Fibroblast of upper back skin (primary cell): Measurements from ENCODE around the gene EXD3.

Source experiments
- DNase-seq: peaks from one replicate; pipeline ENCODE4 v3.0.0-alpha.2; 2013

The EXD3 gene

DNA sequence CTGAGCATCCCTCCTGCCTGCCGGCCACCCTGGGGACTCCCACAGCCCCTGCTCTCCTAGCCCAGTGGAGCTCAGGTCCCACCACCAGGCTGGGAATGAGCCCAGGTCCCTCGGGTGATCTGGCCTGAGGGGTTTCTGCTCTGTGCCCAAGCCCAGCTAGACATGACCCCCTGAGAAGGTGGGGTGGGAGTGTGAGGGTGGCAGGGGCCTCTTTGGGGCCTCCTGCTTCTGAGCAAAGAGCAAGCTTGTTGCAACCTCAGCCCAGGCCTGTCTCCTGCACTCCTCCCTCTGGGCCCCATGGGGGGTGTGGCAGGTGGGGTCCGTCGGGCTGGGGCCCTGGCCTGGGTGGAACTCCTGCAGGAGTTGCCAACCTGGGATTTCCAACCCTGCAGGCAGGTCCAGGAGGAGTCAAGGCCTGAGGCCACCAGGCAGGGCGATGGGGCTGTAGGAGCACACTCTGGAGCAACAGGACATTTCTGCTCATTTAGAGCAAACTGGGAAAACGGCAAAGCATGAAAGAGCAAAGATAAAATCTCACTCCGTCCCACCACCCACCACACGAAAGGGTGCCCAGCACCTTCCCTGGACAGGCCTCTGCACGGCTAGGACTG is 109.5 kb downstream of the EXD3 start:
- no peak for DNase-seq

DNA sequence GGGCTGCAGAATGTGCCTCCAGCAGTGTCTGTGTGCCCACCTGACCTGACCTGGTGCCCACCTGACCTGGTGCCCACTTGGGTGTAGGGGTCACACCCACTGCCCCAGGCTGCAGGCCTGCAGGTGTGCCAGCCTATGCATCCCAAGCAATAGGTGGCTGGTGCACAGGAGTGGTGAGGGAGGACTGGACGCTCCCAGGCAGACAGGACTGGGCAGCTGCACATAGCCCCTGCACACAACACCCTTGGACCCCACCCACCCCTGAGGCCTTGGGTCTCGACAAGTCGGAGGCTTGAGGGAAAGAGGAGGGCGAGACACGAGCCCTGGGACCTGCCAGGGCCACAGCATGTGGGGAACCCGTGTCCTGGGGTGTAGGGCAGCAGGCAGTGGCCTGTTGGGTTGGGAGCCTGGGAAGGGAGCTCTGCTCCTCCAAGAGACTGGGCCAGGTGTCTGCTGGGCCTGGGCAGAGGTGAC is 110.1 kb downstream of the EXD3 start:
- DNase-seq: no peak

DNA sequence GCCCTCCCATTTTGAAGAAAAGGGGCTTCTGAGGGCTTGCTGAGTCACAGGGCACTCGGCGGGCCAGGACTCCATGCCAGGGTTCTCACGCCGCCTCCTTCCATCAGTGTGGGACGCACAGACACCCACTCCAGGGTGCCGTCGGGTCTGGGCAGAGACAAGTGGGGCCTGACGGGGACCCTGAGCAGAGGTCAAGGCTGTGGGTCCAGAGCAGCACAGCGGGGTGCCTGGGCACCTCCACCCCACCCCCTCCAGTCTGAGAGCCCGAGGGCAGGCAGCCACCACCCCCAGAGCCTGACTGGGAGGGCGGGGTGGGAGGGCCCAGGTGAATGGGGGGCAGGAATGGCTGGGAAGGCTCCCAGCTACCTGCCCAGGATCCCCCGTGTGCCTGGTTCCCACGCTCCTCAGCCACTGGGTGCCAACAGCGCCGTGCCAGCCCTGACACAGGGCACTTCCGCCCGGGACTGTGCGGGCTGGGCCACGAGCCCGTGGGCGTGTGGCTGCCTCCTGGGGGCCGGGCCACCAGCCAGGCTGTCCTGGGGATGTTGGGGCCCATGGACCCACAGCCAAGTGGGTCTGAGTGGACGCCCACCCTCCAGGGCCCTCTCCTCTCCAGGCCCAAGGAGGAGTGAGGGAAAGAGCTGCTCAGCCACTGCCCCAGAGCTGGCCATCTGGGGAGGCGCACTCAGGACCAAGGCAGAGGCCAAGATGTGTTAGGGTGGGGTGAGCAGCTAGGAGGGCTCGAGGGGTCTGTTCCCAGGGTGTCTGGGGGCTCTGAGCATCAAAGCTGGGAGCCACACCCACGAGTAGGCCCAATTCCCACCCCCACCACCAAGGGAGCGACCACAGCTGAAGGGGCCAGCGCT is 110.7 kb downstream of the EXD3 start:
- DNase-seq: no peak

DNA sequence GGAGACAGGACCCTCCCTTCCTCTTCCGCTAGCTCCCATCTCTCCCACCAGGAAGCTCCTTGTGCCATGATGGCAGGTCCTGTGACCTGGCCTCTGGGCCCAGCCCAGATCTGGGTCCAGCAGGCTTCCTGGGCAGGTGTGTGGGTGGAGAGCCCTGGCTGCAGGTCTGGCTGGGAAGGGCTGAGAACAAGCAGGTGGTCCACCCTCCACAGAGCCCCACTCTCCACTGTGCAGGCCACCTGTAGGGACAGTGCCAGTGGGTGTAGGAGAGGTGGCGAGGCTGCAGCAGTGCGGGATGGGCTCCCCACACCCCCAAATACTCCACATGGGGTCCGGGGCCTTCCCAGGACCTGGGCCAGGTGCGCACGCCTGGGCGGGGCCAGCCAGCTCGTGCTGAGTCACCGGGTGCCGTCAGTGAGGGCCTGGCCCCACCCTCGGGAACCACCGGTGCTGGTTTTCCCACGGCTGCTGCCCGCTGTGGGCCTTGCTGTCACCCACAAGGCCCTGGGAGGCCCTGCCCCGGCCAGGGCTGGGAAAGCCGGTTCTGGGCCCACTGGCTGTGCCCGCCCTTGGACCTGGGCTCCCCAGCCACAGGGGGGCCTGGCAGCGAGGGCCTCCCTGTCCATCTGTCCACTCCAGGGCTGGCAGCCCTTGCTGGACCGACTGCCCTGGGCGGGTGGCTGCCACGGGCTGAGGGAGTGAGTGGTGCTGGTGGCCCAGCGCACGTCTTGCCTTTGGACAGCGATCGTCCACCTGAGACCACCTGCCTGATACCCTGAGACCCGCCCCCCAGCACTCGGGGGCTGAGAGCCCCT is 111.6 kb downstream of the EXD3 start:
- no peak for DNase-seq

DNA sequence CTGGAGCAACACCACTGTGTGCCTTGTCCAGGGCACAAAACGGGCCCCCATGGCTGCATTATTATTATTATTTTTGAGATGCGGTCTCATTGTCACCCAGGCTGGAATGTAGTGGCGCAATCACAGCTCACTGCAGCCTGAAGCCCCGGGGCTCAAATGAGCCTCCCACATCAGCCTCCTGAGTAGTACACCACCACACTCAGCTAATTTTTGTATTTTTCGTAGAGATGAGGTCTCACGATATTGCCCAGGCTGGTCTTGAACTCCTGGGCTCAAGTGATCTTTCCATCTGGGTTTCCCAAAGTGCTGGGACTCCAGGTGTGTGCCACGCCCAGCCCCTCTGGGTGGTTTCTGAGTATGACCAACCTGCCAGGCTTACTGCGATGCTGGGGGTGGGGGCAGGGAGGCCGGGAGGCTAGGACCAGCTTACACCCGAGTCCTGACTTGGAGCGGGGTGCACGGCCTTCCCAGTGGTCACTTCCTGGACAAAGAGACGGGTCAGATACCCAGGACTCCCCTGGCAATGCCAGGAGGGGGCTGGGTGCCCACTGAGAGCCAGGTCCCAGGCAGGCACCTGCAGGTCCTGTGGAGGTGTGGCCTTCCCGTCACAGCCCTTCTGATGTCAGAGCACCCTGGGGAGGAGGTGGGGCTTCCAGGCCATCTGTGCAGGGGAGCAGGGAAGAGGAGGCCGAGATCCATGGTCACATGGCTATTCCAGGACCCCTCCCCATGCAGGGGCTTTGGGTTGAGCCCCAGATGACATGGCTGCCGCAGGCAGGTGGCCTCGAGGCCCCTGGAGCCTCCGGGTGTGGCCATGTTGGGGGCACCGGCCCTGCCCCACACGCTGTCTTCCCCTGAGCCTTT is 112.5 kb downstream of the EXD3 start:
- DNase-seq: no peak

DNA sequence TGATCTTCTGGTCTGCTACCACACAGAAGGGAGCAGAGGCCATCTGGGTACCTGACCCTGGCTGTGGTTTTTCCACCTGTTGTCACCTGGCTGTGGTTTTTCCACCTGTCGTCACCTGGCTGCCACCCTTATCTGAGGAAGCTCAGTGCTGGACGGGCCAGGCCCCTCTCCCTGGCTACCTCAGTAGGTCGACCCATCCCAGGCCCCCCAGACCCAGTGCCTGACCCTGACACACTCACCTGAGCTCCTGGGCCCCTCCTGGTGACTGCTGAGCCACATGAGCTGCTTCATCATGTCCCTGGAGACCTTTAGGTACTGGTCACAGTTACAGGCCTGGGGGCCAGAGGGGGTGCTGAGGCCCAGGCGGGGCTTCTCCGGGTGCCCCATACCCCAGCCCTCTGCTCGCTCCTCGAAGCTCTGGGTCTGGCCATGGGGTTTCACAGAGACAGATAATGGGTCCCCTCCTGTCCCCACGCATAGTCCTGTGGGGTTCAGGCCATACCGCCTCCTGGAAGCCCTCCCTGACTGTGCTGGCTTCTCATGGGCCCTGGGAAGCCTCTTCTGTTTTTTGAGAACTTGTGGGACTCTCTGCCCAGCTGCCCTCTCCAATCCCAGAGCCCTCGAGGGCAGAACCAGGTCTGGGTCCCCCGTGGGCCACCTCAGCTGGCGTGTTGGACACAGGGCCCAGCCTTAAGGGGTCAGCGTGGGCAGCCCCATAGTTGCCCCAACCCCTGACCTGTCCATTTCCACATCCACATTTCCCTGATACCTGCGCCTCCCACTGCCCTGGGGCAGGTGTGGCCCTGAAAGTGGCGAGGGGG is 113.4 kb downstream of the EXD3 start:
- DNase-seq: no peak

DNA sequence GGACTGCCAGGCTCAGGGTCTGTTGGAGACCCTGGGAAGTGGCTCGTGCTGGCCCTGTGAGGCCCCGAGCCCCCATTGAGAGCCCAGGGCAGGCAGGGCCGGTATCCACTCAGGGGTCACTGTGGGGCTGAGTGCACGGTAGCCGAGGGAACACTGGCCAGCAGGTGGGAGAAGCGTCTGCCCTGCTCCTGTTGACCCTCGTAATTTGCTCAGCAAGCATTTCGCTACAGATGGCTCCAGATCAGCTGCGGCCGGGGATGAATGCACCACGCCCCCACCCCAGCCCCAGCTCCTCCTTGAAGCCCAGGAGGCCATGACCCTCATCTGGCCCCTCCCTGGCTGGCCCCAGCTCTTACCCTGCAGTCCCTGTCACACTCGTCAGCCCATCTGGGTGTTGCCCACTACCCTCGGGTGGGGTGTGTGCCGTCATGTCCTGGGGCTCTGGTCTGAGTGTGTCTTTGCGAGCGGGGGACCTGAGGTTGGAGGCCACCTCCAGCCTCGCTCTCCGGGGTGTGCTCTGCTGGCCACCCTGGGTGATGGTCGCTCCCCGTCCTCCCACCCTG is 114.8 kb downstream of the EXD3 start:
- no peak for DNase-seq

DNA sequence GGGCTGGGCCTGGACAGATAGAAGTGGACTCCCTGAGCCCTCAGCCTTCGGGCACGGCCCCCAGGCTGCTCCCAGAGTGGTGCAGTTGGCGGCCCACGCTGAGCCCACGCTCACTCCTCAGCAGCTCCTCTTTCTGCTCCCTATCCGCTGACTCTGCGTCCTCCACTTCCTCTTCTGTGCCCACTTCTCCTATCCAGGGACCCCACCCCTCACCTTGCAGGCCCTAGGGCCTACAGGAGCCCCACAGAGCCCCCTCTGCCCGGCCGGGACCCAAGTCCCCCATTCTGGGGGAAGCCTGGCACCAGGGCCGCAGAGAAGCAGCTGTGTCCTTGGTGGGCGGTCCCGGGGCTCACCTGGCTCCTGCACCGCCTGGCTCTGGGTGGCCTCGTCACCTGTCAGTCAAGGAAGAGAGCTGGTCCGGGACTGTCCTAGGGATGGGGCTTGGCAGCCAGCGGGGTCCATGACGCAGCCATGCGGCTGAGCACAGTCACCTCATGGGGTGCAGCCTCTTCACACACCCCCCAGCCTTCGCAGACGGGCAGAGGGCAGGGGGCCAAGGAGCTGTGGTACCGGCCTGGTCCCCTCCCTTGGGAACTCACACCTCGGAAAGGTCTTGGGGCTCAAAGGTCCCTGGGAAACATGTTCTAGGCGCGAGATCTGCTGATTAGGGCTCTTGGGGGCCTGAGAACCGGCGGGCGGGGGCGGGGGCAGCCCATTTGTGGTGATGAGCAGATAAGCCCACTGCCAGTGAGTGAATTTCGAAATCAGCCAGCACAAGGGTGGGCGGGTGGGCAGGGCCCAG is 115.5 kb downstream of the EXD3 start:
- no peak for DNase-seq

DNA sequence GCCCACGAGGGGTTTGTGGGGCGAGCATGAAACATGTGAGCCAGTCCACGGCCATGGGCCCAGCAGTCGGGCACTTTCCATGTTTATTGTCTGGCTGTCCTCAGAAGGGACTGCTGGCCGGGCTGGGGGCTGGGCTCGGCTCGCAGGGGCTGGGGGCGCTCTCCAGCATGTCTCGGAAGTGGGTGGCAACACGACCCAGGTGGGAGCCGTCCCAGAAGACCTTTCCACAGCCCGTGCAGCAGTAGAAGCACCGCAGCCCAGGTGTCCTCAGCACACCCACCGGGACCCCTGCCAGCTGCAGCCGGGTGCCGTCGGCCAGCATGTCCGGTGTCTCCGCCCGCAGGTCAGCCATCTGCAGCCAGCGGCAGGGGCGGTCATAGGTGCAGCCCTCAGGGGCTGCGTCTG is 116.1 kb downstream of the EXD3 start:
- DNase-seq: no peak

DNA sequence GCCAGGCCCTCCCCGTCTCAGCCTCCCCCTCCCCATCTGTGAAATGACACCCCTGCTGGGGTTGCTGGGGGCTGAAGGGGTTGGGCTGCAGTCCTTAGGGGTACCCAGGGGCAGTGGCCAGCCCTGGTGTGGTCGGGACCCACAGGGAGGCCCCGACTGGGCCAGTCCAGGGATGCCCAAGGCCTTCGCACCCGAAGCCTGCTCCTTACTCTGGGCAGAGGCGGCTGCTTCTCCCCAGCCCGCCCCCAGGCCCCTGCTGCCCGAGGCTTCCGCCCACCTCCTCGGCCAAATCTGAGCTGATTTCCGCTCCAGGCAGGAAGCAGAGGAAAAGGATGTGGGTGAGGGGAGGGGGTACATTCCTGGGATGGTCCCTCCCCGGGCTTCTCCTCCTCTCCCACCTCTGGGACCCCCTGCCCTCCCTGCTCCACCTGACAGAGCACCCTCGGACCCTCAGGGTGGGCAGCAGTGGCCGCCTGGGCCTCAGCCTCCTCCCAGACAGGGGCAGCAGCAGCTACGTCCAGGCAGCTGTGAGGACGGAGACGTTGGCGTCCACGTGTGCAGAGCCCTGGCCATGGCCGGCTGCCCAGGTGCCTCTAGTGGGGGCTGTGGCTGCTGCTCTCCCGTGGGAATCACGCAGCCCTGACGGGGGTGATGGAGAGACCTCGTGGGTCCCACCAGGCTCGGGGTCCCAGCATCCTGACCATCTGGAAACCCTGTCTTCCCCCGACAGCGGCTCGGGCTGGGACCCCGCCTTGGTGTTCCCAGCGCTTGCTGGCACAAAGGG is 116.7 kb downstream of the EXD3 start:
- no peak for DNase-seq

DNA sequence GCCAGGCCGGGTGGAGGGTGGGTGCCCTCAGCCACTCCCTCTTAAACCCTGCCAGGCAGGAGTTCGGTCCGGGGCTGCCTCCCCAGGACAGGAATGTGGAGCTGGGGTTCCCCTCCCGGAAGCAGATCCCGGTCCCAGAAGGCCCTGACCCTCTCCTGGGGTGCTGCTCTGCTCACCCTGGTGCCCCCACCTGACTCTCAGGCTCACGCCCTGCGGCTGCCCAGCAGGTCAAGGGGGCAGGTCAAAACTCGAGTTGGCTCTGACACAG is 117.2 kb downstream of the EXD3 start:
- DNase-seq: no peak

DNA sequence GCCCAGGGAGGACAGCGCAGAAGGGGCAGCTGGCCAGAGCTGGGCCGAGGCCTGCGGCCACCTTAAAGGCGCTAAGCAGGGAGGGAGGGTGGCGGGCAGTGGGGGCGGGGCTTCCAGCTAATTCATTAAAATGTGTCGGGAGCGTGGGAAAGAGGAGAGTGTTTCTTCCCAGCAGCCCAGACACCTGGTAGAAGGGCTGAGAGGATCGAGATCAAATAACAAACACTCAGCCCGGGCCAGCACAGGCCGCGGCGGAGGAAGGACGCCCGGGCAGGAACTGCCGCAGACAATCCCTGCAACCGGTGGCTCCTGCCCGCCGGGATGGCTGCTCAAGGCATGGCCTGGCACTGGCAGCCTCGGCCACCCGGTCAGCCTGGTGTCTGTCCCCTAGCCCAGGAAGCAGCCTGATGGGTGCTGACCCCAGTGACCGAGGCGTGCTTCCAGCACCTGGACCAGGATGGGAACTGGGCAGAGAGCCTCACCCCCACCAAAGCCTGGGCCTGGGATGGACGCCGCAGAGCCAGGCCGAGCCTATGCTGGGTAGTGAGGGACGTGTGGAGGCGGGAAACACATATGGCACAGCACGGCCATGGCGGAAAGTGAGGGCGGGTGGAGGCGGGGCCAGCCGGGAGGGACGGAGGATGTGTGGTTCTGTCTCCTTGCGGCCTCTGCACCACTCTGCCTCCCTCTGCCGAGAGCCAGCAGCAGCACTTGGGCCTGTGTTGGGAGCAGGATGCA is 117.7 kb downstream of the EXD3 start:
- peak; percentile 43 for DNase-seq

DNA sequence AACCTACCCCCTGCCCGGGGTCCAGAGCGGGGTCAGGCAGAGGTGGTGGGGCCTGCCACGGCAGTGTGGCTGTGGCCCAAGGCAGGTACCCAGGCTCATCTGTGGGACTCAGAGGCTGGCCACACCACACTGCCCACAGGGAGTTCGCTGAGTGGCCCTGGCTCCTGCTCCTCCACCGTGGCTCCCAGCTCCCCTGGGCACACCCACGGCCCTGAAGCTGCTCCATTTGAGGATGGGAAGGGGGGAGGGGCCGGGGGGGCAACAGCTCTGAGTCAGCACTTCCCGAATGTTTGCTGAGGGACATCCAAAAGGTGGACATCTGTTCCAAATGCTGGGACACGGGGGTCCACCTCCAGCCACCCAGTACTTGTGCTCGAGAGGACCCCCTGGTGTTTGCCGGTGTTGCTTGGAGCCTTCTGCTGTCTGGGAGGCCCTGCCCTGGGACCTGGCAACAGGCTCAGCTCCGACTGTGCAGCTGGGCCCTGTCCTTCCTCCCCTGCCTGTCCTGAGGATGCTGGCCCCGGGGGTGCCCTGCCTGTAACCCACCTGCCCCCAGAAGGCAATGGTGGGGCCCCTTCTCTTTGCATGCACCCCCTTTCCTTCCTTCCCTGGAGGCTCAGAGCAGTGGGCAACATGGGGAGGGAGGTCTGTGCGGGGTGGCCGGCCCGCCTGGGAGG is 118.4 kb downstream of the EXD3 start:
- DNase-seq: no peak

DNA sequence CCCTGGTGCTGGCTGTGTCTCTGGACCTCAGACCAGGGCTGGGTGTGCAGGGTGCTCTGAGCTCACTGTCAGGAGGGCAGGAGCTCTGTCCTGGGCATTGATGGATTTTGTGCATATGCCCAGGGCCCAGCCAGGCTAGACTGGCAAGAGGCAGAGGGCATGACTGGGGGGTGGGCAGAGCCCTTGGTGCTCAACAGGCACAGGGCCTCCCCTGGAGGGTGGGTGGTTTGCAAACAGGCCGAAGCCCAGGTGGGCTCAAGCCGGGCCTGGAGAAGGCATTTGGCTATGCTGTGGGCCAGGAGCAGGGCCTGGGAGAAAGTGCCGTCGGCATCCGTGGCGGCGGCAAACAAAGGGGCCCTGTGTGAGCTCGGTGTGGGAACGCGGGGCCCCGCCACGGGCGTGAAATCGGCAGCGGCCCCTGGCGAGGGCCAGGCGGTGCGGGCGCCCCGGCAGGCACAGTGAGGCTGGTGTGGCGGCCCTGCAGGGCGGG is 119.0 kb downstream of the EXD3 start:
- no peak for DNase-seq

DNA sequence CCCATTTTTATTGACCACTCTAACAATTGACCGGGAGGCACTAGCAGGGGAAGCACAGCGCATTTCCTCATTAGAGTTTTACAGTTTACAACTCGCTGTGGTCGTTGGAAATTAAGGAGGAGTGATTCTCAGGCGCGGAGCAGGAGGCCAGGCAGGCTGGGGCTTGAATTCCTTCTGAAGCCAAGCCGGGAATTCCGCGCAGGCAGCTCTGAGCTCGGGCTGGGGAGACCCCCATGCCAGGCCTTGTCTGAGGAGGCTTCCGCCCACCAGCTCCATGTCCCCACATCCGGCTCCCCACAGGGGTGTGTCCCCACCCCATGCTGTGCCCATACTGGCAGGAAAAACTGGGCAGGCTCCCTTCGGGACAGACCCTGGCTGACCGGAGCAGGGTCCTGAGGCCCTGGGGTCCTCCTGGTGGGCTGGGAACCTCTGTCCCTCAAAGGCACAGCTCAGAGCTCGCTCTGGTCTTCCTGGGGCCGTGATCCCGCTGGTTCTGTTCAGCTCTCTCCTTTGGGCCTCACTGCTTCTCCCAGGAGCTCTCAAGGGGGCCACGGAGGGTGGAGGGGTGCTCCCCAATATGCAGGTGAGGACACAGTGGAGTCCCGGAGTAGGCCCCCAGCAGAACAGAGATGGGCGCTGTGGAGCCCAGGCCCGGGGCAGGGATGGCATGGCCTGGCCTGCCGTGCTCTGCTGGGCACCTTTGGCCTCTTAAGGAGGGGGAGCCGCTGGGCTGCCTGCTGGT is 119.6 kb downstream of the EXD3 start:
- no peak for DNase-seq

DNA sequence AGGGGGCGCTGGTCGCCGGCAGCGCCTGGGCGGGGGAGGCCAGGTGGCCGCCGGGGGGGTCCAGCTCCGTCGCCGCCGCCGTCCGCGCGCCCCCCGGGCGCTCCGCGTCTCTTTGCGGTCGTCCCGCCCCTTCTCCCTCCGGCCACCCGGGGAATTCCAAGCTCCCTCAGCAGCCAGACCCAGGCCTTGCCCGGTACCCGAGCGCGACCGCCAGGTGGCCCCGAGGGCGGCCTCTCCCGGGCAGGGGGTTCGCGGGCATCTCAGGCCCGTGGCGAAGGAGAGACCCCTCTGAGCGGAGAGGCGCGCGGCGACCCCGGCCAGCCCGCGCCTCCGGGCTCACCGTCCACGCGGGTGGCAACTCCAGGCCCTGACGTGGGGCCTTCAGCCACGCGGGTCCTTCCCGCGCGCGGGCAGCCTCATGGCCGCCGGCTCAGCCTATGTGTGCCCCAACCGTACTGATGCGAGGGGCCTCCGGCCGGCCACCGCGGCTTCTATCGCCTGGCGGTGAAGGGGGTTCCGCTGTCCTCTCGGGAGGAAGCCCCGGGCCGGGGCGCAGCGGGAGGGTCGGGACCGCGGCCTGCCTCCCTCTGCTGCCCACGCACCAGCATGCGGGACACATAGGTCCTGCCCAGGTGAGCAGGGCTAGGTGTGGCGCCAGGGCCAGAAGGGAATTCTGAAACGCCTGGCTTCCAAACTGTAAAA is 120.4 kb downstream of the EXD3 start:
- DNase-seq: no peak

DNA sequence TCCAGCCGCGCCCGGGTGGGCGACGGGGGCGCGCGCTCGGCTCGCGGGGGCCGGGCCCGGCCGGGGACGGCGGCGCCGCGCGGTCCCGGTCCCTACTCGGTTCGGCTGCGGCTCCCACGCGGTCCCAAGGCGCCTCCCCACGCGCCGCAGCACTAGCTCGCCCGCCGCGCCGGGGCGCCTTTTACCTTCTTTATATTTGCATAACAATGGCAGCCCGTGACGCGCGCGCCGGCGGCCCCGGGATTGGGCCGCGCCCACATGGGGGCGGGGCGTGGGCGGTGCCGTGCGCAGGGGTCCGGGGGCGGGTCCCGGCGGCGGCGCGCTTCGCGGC is 120.9 kb downstream of the EXD3 start, which contains the start of gene NRARP:
NRARP (minus strand) TSS at position 154 of the 331 bp plus-strand sequence. CDS start 343 bp downstream, outside the sequence.
- DNase-seq: peak; percentile 70
